Ishikawa (cell line): Measurements from ENCODE around the gene DIS3L2.

Experiments
- CEBPB ChIP-seq: IDR thresholded peaks from 2 replicates; pipeline ENCODE4 v1.6.1; 2012
- CREB1 ChIP-seq: IDR thresholded peaks from 2 replicates; pipeline ENCODE4 v1.6.1; 2012; ENCODE audit warnings: low read depth
- EGR1 ChIP-seq: IDR thresholded peaks from 2 replicates; pipeline ENCODE4 v1.6.1; 2012
- EP300 ChIP-seq: IDR thresholded peaks from 2 replicates; pipeline ENCODE4 v1.6.1; 2012; ENCODE audit warnings: borderline replicate concordance
- FOXM1 ChIP-seq: IDR thresholded peaks from 2 replicates; pipeline ENCODE4 v1.6.1; 2012; ENCODE audit warnings: low read depth, borderline replicate concordance
- NFIC ChIP-seq: IDR thresholded peaks from 2 replicates; pipeline ENCODE4 v1.6.1; 2012
- RAD21 ChIP-seq: IDR thresholded peaks from 2 replicates; pipeline ENCODE4 v1.6.1; 2012; ENCODE audit warnings: low read depth
- TAF1 ChIP-seq: IDR thresholded peaks from 2 replicates; pipeline ENCODE4 v1.6.1; 2012; ENCODE audit warnings: low read depth, mild to moderate bottlenecking
- TEAD4 ChIP-seq: IDR thresholded peaks from 2 replicates; pipeline ENCODE4 v1.6.1; 2012
- YY1 ChIP-seq: IDR thresholded peaks from 2 replicates; pipeline ENCODE4 v1.6.1; 2012; ENCODE audit warnings: low read depth
- ZBTB7A ChIP-seq: IDR thresholded peaks from 2 replicates; pipeline ENCODE4 v1.6.1; 2012; ENCODE audit warnings: low read depth
- TF ChIP-seq, protein P1 (sequence below): IDR thresholded peaks from 2 replicates; pipeline ENCODE4 v1.6.1; 2012
- TF ChIP-seq, protein P2 (sequence below): IDR thresholded peaks from 2 replicates; pipeline ENCODE4 v1.6.1; 2012; ENCODE audit warnings: low read depth, mild to moderate bottlenecking

DNA sequence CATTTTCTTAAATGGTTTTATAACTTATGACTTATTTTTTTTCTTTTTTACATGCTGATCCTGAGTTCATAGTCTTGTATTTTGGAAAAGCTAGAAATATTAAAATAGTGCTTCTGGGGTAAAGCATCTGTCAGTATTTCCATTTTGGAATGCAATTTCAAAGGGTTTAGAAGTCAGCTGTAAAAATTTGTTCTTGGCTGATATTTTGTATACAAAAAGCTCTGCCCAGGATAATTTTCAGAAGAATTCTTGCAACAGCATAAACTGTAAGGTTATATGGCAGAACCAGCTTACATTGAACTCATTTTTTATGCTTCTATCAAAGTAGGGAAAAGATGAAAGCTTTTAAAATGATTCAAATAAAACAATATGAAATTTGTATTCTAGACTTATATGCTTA lies 97.4 kb downstream of the DIS3L2 start:
- TF ChIP-seq EP300 (no peak), EGR1 (no peak), CEBPB (no peak), YY1 (no peak), RAD21 (no peak), TAF1 (no peak), NFIC (no peak), FOXM1 (no peak), CREB1 (no peak), TEAD4 (no peak), ZBTB7A (no peak)
- TF ChIP-seq, protein P1, sequence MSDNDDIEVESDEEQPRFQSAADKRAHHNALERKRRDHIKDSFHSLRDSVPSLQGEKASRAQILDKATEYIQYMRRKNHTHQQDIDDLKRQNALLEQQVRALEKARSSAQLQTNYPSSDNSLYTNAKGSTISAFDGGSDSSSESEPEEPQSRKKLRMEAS = no peak
- TF ChIP-seq, protein P2, sequence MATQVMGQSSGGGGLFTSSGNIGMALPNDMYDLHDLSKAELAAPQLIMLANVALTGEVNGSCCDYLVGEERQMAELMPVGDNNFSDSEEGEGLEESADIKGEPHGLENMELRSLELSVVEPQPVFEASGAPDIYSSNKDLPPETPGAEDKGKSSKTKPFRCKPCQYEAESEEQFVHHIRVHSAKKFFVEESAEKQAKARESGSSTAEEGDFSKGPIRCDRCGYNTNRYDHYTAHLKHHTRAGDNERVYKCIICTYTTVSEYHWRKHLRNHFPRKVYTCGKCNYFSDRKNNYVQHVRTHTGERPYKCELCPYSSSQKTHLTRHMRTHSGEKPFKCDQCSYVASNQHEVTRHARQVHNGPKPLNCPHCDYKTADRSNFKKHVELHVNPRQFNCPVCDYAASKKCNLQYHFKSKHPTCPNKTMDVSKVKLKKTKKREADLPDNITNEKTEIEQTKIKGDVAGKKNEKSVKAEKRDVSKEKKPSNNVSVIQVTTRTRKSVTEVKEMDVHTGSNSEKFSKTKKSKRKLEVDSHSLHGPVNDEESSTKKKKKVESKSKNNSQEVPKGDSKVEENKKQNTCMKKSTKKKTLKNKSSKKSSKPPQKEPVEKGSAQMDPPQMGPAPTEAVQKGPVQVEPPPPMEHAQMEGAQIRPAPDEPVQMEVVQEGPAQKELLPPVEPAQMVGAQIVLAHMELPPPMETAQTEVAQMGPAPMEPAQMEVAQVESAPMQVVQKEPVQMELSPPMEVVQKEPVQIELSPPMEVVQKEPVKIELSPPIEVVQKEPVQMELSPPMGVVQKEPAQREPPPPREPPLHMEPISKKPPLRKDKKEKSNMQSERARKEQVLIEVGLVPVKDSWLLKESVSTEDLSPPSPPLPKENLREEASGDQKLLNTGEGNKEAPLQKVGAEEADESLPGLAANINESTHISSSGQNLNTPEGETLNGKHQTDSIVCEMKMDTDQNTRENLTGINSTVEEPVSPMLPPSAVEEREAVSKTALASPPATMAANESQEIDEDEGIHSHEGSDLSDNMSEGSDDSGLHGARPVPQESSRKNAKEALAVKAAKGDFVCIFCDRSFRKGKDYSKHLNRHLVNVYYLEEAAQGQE = no peak
